ENCODE measurements around the gene CSNK1A1.
"Not testable (repeated sequence)": the region's sequence is repeated elsewhere in the genome, so short reads cannot be mapped to it uniquely, and the experiment has no call there.

CSNK1A1 gene

DNA sequence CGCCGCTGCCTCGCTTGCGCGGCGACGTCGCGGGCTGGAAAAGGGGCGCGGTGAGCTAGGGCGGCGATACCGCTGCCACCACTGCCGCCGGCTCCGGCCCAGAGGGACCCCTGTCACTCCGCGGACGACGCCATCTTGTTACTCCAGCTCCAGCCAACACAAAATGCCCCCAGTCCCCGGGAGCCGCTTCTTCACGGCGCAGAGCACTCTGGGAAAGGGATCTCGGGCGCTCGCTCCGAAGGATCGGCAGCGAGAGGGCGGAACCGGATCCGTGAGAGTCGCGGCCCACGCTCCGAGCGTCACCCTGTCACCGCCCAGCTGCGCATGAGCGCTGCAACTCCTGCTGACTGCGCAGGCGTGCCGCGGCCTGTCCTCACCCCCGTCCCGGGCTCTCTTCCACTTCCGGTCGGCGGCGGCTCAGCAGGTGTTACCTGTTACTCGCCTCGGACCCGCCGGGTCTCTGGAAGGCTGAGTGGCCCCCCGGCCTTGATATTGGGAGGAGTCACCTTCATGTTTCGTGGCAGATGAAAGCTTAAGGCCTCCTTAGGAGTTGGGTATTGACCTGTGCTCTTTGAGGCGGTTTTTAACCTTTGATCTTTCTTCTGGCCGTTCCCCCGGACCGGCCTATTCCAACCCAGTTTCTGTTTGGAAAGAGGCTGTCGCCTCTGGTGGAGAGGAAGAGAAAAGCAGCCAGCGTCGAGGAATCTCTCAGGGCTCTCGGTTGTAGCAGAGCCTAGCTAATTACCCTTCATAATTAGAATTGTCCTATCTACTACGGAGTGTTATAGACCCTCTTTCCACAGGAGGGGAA, at the start of gene CSNK1A1:
TSS of gene CSNK1A1 (minus strand) at position 213 of the 811 bp plus-strand sequence. CDS start 475 bp downstream, outside the sequence.
- peak; percentile 98 for DNase-seq

DNA sequence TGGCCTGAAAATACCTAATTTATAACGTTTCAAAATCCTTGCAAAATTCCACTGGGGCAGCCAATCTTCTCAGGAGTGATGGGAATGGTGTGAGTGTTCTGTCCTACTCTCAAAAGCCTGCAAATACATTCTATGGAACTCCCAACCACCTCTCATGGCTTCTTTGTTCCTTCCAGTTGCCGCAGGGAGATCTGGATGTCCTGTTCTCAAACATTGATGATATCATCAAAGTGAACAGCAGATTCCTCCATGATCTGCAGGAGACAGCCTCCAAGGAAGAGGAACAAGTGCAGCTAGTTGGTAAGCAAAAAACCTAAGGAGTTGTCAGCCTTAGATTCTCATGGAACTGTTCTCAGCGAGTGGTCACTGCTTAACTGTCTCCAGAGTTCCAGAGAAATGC, 49.7 kb upstream of the CSNK1A1 start:
- DNase-seq, result no peak

DNA sequence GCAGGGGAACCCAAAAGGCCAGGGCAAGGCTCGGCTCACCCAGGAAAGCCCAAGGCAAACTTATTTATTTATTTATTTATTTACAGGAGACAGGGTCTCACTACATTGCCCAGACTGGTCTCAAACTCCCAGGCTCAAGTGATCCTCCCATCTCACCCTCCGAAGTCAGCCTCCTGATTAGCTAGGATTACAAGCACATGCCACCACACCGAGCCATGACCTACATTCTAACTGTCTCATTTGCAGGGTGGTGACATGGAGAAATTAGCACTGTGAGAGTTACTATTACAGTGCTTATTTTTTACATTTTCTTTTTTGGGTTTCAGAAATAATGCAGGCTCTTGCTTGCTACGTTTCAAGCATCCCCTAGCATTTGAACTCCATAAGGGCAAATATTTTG, 48.1 kb upstream of the CSNK1A1 start:
- DNase-seq, result no peak

GRCh38 chr5:149598966-149599365, 47.7 kb upstream of the CSNK1A1 start:
- no peak for DNase-seq

DNA sequence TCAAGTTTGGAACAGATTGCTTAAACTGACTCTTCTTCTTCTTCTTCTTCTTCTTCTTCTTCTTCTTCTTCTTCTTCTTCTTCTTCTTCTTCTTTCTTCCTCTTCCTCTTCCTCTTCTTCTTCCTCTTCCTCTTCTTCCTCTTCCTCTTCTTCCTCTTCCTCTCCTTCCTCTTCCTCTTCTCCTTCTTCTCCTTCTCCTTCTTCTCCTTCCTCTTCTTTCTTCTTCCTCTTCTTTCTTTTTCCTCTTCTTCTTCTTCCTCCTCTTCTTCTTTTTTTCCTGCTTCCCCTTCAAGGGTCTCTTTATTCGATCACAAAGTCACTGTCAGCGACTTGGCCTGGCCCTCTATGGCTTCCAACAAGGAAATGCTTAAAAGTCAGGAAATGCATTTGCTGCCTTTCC, 47.0 kb upstream of the CSNK1A1 start:
- DNase-seq, result not testable (repeated sequence)

- DNase-seq, result no peak
Observed at GRCh38 chr5:149597618-149598017, 46.4 kb upstream of the CSNK1A1 start.

DNA sequence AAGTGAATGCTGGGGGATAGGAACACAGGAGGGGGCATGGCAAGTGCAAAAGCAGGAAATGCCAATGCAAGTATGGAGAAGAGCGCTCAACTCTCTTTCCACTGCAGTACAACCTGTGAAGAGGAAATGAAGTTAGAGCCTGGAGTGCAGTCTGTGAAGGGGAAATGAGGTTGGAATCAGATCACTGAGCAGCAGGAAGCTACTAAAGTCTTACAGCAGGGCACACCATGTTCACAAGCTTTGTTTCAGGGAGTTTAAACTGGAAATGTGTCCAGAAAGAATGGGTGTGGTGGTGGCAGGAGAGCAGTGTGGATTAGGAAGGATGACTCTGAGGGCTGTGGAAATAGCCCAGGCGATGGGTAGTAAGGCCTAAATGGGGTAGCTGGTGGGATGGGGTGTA, 45.5 kb upstream of the CSNK1A1 start:
- DNase-seq, result no peak

- not testable (repeated sequence) for DNase-seq
Observed at GRCh38 chr5:149595105-149595504, 43.9 kb upstream of the CSNK1A1 start.

DNA sequence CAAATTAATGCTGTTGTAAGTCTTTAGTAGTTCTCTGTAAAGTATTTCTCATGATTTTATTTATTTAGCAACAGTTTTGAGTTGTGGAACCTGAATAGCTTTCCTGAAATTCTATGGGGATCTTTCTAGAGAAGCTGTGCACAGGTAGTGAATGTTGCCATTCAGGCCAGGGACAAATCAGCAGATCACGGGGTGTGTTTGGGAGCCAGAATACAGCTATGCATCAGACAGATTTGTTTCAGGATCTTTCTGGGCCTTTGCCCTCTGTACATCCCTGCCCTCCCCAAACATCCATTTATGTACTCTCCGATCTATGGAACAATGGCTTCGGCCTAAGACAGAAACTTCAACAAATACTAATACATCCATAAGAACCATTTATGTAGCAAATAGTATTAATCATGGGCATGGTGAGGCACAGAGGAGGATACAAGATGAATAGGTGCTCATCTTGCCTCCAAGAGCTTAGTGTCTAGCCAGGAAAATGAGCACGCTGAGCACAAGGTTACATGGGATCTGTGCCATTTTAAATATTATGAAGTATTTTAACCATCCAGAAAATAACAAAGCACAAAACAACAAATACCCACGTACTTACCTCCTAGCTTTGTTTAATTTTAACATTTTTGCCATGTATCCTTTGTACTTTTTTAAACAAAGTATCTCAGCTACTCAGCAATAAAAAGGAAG, 43.1 kb upstream of the CSNK1A1 start:
- no peak for DNase-seq

- no peak for DNase-seq
Observed at GRCh38 chr5:149593370-149593769, 42.1 kb upstream of the CSNK1A1 start.

DNA sequence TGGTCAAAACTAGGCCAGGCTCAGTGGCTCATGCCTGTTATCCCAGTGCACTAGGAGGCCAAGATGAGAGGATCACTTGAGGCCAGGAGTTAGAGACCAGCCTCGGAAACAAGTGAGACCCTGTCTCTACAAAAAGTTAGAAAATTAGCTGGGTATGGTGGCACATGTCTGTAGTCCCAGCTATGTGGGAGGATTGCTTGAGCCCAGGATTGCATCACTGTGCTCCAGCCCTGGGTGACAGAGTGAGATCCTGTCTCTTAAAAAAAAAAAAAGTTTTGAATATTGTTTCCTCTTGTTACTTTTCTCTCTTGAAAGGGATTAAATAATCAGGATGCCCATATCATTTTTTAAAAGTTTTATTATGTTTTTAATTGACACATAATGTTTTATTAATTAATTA, 37.7 kb upstream of the CSNK1A1 start:
- DNase-seq, result no peak

- DNase-seq, result no peak
Observed at GRCh38 chr5:149586708-149587318, 35.6 kb upstream of the CSNK1A1 start.

- DNase-seq, result no peak
Observed at GRCh38 chr5:149585910-149586309, 34.7 kb upstream of the CSNK1A1 start.

- DNase-seq, result no peak
Observed at GRCh38 chr5:149584121-149584520, 32.9 kb upstream of the CSNK1A1 start.

GRCh38 chr5:149583394-149583793, 32.2 kb upstream of the CSNK1A1 start:
- DNase-seq, result no peak

DNA sequence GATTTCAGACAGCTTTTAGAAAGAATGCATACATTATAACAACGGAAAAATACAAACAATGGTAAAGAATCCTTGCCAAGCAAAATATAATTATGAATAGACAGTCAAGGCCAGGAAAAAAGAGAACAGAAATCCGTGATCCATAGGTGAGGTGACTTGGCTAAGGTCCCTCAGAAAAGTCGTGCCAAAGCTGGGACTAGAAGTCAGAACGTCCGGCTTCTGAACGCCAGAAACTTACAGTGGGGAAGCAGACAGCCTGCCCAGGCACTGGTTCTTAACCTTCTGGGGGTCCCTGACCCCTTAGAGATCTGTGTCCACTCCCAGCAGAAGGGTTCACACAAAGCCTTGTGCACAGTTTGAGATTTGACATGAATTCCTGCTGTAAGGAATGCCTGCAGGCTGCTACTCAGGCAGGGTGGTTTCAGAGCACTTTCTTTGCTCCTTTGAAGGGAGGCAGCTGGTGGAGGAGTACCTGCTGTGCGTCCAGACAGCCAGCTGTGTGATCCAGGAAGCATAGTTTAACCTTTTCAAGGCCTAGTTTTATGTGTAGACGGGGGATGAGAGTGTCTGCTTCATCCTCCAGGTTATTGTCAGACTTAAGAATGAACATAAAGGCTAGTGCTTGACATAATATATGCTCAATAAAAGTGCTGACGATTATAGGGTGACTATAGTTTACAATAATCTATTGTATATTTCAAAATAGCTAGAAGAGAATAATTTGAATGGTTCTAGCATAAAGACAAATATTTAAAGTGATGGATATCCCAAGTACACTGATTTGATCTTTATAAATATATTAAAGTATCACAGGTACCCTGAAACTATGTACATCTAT, 30.9 kb upstream of the CSNK1A1 start:
- DNase-seq, result no peak

- DNase-seq, result peak; percentile 52
Observed at GRCh38 chr5:149581192-149581861, 30.1 kb upstream of the CSNK1A1 start, which contains the start of gene ARHGEF37. TSS of gene ARHGEF37 (plus strand) at chr5:149581498. CDS start at chr5:149597770, 16,272 bp downstream.

DNA sequence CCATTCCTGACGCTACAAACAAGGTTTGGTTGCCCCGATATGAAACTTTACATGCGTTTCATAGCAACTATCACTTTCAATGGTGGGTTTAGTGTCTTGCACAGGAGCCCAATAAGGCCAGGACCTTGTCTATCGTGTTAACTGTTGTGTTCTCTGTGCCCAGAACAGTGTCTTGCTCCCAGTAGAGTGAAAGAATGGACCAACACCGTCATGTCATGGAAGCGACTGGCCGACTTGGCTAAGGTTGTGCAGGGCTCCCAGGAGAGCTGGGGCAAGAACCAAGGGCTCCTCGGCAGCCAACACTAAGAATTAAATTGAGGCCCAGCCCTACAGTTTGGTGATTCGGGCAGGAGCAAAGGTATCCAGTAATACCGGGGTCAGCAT, 29.6 kb upstream of the CSNK1A1 start:
- no peak for DNase-seq

DNA sequence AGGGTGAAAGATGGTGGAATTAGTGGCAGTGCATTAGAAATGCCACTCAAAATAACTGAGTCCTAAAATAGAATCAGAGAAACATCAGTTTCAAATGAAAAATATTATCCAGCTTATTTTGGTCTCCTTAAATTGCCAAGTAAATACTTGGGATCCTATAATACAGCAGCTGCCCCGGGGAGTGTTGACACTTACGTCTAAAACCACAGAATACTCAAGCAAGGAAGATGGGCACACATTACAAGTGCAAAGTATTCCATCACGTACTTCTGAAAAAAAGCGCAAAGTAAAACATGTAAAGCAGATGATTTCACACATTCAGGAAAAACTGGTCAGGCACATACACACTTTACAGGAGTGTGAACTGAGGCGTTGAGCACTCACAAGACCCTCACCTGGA, 27.7 kb upstream of the CSNK1A1 start:
- no peak for DNase-seq

DNA sequence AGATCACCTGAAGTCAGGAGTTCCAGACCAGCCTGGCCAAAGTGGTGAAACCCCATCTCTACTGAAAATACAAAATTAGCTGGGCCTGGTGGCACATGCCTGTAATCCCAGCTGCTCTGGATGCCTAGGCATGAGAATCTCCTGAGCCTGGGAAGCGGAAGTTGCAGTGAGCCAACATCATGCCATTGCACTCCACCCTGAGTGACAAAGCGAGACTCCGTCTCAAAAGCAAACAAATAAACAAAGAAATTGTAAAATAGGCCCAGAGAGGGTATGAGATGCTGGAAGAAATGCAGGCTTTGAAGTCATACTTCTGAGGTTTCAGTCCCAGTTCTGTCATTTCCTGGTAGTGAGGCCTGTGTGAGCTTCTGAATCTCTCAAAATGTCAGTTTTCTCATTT, 24.8 kb upstream of the CSNK1A1 start:
- DNase-seq, result no peak

- DNase-seq, result no peak
Observed at GRCh38 chr5:149575131-149575530, 23.9 kb upstream of the CSNK1A1 start.

DNA sequence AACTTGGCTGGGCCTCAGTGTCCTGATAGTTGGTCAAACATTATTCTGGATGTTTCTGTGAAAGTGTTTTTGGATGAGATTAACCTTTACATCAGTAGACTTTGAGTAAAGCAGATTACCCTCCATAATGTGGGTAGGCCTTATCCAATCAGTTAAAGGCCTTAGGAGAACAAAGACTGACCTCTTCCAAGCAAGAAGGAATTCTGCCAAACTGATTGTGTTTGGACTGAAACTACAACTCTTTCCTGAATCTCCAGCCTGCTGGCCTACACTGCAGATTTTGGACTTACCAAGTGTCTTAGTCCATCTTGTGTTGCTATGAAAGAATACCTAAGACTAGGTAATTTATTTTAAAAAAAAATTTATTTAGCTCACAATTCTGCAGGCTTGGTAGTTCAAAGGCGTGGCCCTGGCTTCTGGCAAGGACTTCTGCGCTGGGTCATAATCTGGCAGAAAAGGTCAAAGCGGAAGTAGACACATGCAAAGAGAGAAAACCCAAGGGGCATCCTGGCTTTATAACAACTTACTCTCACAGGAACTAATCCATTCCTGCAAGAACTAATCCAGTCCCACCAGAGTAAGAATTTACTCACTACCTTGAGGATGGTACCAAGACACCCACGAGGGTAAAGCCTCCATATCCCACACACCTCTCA, 21.5 kb upstream of the CSNK1A1 start:
- no peak for DNase-seq
